HG03175 (cell line): ENCODE data around the gene PEX14.
"Not testable (repeated sequence)": the region's sequence is repeated elsewhere in the genome, so short reads cannot be mapped to it uniquely, and the experiment has no call there.

Experiments used
- ATAC-seq: cut with Tn5 transposase; IDR thresholded peaks from one replicate; pipeline ENCODE4 v1.9.1; 2021; ENCODE audit warnings: mild to moderate bottlenecking, moderate library complexity; ENCODE audit not compliant: unreplicated experiment

PEX14 gene

GRCh38 chr1:10450156-10450814 is 24.5 kb upstream of the PEX14 start:
- no peak for ATAC-seq

- no peak for ATAC-seq
Measured at GRCh38 chr1:10450836-10451235, 23.9 kb upstream of the PEX14 start.

- no peak for ATAC-seq
Measured at GRCh38 chr1:10451287-10451686, 23.5 kb upstream of the PEX14 start.

- no peak for ATAC-seq
Measured at GRCh38 chr1:10456048-10456447, 18.7 kb upstream of the PEX14 start.

- no peak for ATAC-seq
Measured at GRCh38 chr1:10456661-10457060, 18.1 kb upstream of the PEX14 start.

GRCh38 chr1:10457462-10457861 is 17.3 kb upstream of the PEX14 start:
- ATAC-seq: not testable (repeated sequence)

- no peak for ATAC-seq
Measured at GRCh38 chr1:10457875-10458274, 16.9 kb upstream of the PEX14 start.

GRCh38 chr1:10459184-10459583 is 15.6 kb upstream of the PEX14 start:
- ATAC-seq: no peak

- ATAC-seq: no peak
Measured at GRCh38 chr1:10467078-10467477, 7.7 kb upstream of the PEX14 start.

- ATAC-seq: no peak
Measured at GRCh38 chr1:10470043-10470442, 4.7 kb upstream of the PEX14 start.

- peak; percentile 3 for ATAC-seq
Measured at GRCh38 chr1:10471411-10472219, 3.1 kb upstream of the PEX14 start.

GRCh38 chr1:10472220-10473144 is 2.3 kb upstream of the PEX14 start, which contains the start of gene DFFA:
Gene DFFA (minus strand): TSS chr1:10472529. CDS start chr1:10472458, 71 bp downstream.
- ATAC-seq: peak; percentile 84

GRCh38 chr1:10473145-10473765 is 1.5 kb upstream of the PEX14 start:
- no peak for ATAC-seq

- ATAC-seq: not testable (repeated sequence)
Measured at GRCh38 chr1:10474309-10474612, 489 bp upstream of the PEX14 start.

- no peak for ATAC-seq
Measured at GRCh38 chr1:10475510-10475909, 760 bp downstream of the PEX14 start.

GRCh38 chr1:10479296-10479695 is 4.5 kb downstream of the PEX14 start:
- ATAC-seq: no peak

- ATAC-seq: no peak
Measured at GRCh38 chr1:10480614-10481013, 5.9 kb downstream of the PEX14 start.

- no peak for ATAC-seq
Measured at GRCh38 chr1:10484521-10484920, 9.8 kb downstream of the PEX14 start.

GRCh38 chr1:10489291-10490055 is 14.7 kb downstream of the PEX14 start:
- ATAC-seq: no peak

- ATAC-seq: no peak
Measured at GRCh38 chr1:10490286-10490970, 15.7 kb downstream of the PEX14 start.
